Measurements from ENCODE around the gene HCRTR1. TPM values are rescaled to one million over a fixed set of nuclear protein-coding genes. Genes with fewer than 3 reads are reported as not detected.

HCRTR1 gene
- total and polyA plus RNA-seq, 2 experiments from 2014 or later: not detected

- Histone ChIP-seq H3K79me2 (ENCODE audit: insufficient read depth) (no peaks in the 10 kb centered on the region), H3K4me2 (ENCODE audit: unreplicated experiment) (no peak overlapping the region), H2AFZ (no peak overlapping the region), H3K9me2 (ENCODE audit: insufficient read depth) (no peaks in the 10 kb centered on the region), H3K9me3 (ENCODE audit: low read depth) (no peaks in the 10 kb centered on the region), H3K4me3 (no peak overlapping the region), H4K20me1 (ENCODE audit: insufficient read depth) (no peaks in the 10 kb centered on the region), H3K4me1 (ENCODE audit: insufficient read depth) (no peaks in the 10 kb centered on the region), H3F3A (ENCODE audit: insufficient read depth) (no peaks in the 10 kb centered on the region; the same call in none of the 2 replicates), H3K36me3 (ENCODE audit: low read depth) (peaks cover 19% of the 10 kb centered on the region; the same call in 1 of the 2 replicates), H3K27me3 (replicated peaks; ENCODE audit: insufficient read depth) (no peaks in the 10 kb centered on the region), H3K27ac (no peak overlapping the region), H3K9ac (no peak overlapping the region)
- WGBS, 2 experiments (ENCODE audit: low coverage in 1 of 2, low lambda C conversion rate in 2 of 2, missing lambda C conversion rate in 2 of 2): 86 to 87% methylated on average over 12 of the region's 12 CpGs
- in situ Hi-C loops (cut with MboI): loop anchor here (25.0 kb wide), 1 partner anchor 304 kb away; no protein-coding TSS in a partner anchor
- TF ChIP-seq EZH2phosphoT487 (IDR thresholded peaks at IDR 0.05; ENCODE audit: insufficient read depth, low read depth) (no peak), EZH2 (IDR thresholded peaks at IDR 0.05; ENCODE audit: insufficient read depth, poor library complexity, severe bottlenecking) (no peak)
- DNase-seq: no peak
Measured at GRCh38 chr1:31657972-31658510, 40.6 kb downstream of the HCRTR1 start.

DNA sequence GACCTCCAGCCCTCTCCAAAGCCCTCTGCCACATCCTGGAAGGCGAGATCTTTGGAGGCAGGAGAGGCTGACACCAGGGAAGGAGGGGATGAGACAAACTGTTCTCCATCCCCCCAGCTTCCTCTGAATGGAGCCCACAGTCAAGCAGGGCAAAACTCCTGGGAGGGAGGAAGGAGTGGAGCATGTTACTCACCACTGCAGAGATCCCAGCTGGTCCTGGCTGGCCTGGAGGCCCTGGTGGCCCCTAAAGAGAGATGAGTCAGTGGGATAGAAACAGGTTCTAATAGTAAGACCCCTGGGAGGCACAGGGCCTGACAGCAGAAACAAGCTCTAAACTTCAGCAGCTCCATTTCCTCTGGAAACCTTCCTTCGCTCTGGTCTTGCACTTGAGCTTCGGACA lies 41.2 kb downstream of the HCRTR1 start:
- Histone ChIP-seq H4K20me1 (ENCODE audit: insufficient read depth) (no peaks in the 10 kb centered on the region), H3K27me3 (replicated peaks; ENCODE audit: insufficient read depth) (no peaks in the 10 kb centered on the region), H3K9me2 (ENCODE audit: insufficient read depth) (no peaks in the 10 kb centered on the region), H3K36me3 (ENCODE audit: low read depth) (peaks cover 19% of the 10 kb centered on the region; the same call in 1 of the 2 replicates), H3F3A (ENCODE audit: insufficient read depth) (no peaks in the 10 kb centered on the region; the same call in none of the 2 replicates), H3K4me1 (ENCODE audit: insufficient read depth) (no peaks in the 10 kb centered on the region), H3K27ac (no peak overlapping the region), H3K79me2 (ENCODE audit: insufficient read depth) (no peaks in the 10 kb centered on the region), H2AFZ (no peak overlapping the region), H3K4me2 (ENCODE audit: unreplicated experiment) (no peak overlapping the region), H3K9me3 (ENCODE audit: low read depth) (no peaks in the 10 kb centered on the region), H3K4me3 (no peak overlapping the region), H3K9ac (no peak overlapping the region)
- in situ Hi-C loops (cut with MboI): loop anchor here (25.0 kb wide), 1 partner anchor 304 kb away; no protein-coding TSS in a partner anchor
- 92% methylated on average over 3 of the region's 3 CpGs for WGBS, 2 experiments (ENCODE audit: low coverage in 1 of 2, low lambda C conversion rate in 2 of 2, missing lambda C conversion rate in 2 of 2)
- DNase-seq: no peak
- no peak for TF ChIP-seq EZH2phosphoT487 (IDR thresholded peaks at IDR 0.05; ENCODE audit: insufficient read depth, low read depth)
- TF ChIP-seq EZH2 (IDR thresholded peaks at IDR 0.05; ENCODE audit: insufficient read depth, poor library complexity, severe bottlenecking): no peak

DNA sequence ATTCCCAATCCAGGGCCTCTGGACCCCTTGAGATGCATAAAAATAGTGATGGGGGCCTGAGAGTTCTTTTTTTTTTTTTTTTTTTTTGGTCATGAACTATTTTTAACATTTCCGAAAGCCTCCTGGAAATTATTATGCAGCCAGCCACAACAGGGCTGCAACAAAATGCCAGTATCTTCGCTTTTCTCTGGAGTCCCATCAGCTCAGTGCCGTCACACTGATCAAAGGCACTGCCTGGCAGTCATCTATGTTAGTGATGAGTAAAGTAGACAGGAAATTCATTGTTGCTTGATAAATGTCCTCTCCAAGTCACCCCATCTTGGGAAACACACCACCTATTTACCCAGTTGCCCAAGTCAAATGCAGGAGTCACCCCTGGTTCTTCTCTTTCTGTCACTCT lies 42.4 kb downstream of the HCRTR1 start:
- Histone ChIP-seq H2AFZ (no peak overlapping the region), H3F3A (ENCODE audit: insufficient read depth) (no peaks in the 10 kb centered on the region; the same call in 1 of the 2 replicates), H4K20me1 (ENCODE audit: insufficient read depth) (no peaks in the 10 kb centered on the region), H3K36me3 (ENCODE audit: low read depth) (peaks cover 19% of the 10 kb centered on the region; the same call in 1 of the 2 replicates), H3K27ac (no peak overlapping the region), H3K4me1 (ENCODE audit: insufficient read depth) (no peaks in the 10 kb centered on the region), H3K27me3 (replicated peaks; ENCODE audit: insufficient read depth) (no peaks in the 10 kb centered on the region), H3K4me2 (ENCODE audit: unreplicated experiment) (no peak overlapping the region), H3K9ac (no peak overlapping the region), H3K9me2 (ENCODE audit: insufficient read depth) (no peaks in the 10 kb centered on the region), H3K4me3 (no peak overlapping the region), H3K79me2 (ENCODE audit: insufficient read depth) (no peaks in the 10 kb centered on the region), H3K9me3 (ENCODE audit: low read depth) (no peaks in the 10 kb centered on the region)
- 80 to 85% methylated on average over 3 of the region's 3 CpGs for WGBS, 2 experiments (ENCODE audit: low coverage in 1 of 2, low lambda C conversion rate in 2 of 2, missing lambda C conversion rate in 2 of 2)
- TF ChIP-seq EZH2phosphoT487 (IDR thresholded peaks at IDR 0.05; ENCODE audit: insufficient read depth, low read depth): no peak
- no peak for TF ChIP-seq EZH2 (IDR thresholded peaks at IDR 0.05; ENCODE audit: insufficient read depth, poor library complexity, severe bottlenecking)
- DNase-seq: no peak
- in situ Hi-C loops (cut with MboI): loop anchor here (25.0 kb wide), 1 partner anchor 302 kb away; no protein-coding TSS in a partner anchor

GRCh38 chr1:31660871-31661455 lies 43.5 kb downstream of the HCRTR1 start:
- Histone ChIP-seq H3K36me3 (ENCODE audit: low read depth) (peaks cover 13% of the 10 kb centered on the region; the same call in 1 of the 2 replicates), H4K20me1 (ENCODE audit: insufficient read depth) (no peaks in the 10 kb centered on the region)
- TF ChIP-seq EZH2phosphoT487 (IDR thresholded peaks at IDR 0.05; ENCODE audit: insufficient read depth, low read depth): no peak
- TF ChIP-seq EZH2 (IDR thresholded peaks at IDR 0.05; ENCODE audit: insufficient read depth, poor library complexity, severe bottlenecking): no peak

More at GRCh38 chr1:31660871-31661455, 43.5 kb downstream of the HCRTR1 start:
- H3K27me3 ChIP-seq (replicated peaks; ENCODE audit: insufficient read depth): no peaks in the 10 kb centered on the region
- DNase-seq: no peak
- H3K9me2 ChIP-seq (ENCODE audit: insufficient read depth): no peaks in the 10 kb centered on the region
- H3K79me2 ChIP-seq (ENCODE audit: insufficient read depth): no peaks in the 10 kb centered on the region
- no peak overlapping the region for H3K27ac ChIP-seq
- WGBS, 2 experiments (ENCODE audit: low coverage in 1 of 2, low lambda C conversion rate in 2 of 2, missing lambda C conversion rate in 2 of 2): 79 to 83% methylated on average over 3 to 4 of the region's 4 CpGs
- no peak overlapping the region for H3K9ac ChIP-seq
- H3K4me1 ChIP-seq (ENCODE audit: insufficient read depth): no peaks in the 10 kb centered on the region
- H3F3A ChIP-seq (ENCODE audit: insufficient read depth): no peaks in the 10 kb centered on the region; the same call in 1 of the 2 replicates
- no peaks in the 10 kb centered on the region for H3K9me3 ChIP-seq (ENCODE audit: low read depth)
- in situ Hi-C loops (cut with MboI): loop anchor here (25.0 kb wide), 1 partner anchor 301 kb away; no protein-coding TSS in a partner anchor
- no peak overlapping the region for H2AFZ ChIP-seq
- no peak overlapping the region for H3K4me3 ChIP-seq
- H3K4me2 ChIP-seq (ENCODE audit: unreplicated experiment): no peak overlapping the region

All from GM23248 (cell line).